Endometrial microvascular endothelial cells (primary cell): ENCODE results near the gene SIGLEC10. TPM values are rescaled to one million over a fixed set of nuclear protein-coding genes. Genes with fewer than 3 reads are reported as not detected.

ENCODE experiments used
- in situ Hi-C: cut with HindIII; loops from 2 replicates; pipeline ENCODE4 v1.10.0; 2017; ENCODE audit warnings: low sequenced_read_pairs, low pct_unique_long_range_greater_than_20kb; ENCODE audit errors: inconsistent ontology term
- total RNA-seq: library from RNA; depleted of rRNA; stranded (reverse); fragments of >200 nt; gene quantifications from one replicate; pipeline ENCODE4 v1.2.3, GENCODE V29; 2015; ENCODE audit errors: inconsistent ontology term

The SIGLEC10 gene
- total RNA-seq, 1 donor from 2014 or later: not detected

- in situ Hi-C loops: no loop called here
Measured at GRCh38 chr19:51371186-51371690, 46.2 kb downstream of the SIGLEC10 start.

GRCh38 chr19:51370230-51370629 lies 47.2 kb downstream of the SIGLEC10 start:
- in situ Hi-C loops: no loop called here

- in situ Hi-C loops: no loop called here
Measured at GRCh38 chr19:51368366-51369282, 48.8 kb downstream of the SIGLEC10 start, which contains the start of gene CLDND2. Gene CLDND2, minus strand, starts transcription at chr19:51369003. Its CDS starts 426 bp downstream, at chr19:51368577.

GRCh38 chr19:51367565-51368365 lies 49.7 kb downstream of the SIGLEC10 start:
- in situ Hi-C loops: no loop called here

- in situ Hi-C loops: no loop called here
Measured at GRCh38 chr19:51367255-51367564, 50.2 kb downstream of the SIGLEC10 start.

- in situ Hi-C loops: no loop called here
Measured at GRCh38 chr19:51366389-51367254, 50.8 kb downstream of the SIGLEC10 start.

- in situ Hi-C loops: no loop called here
Measured at GRCh38 chr19:51365965-51366388, 51.5 kb downstream of the SIGLEC10 start, which contains the start of gene ETFB. Gene ETFB, minus strand, starts transcription at chr19:51366388. Its CDS starts 62 bp downstream, at chr19:51366326.

- in situ Hi-C loops: no loop called here
Measured at GRCh38 chr19:51365211-51365964, 52.1 kb downstream of the SIGLEC10 start.

GRCh38 chr19:51364200-51365106 lies 53.0 kb downstream of the SIGLEC10 start:
- in situ Hi-C loops: no loop called here

GRCh38 chr19:51361239-51361638 lies 56.2 kb downstream of the SIGLEC10 start:
- in situ Hi-C loops: no loop called here

Other genes starting within 250 kb of the SIGLEC10 start
- not detected for gene CD33, start 192.6 kb downstream of the SIGLEC10 start, total RNA-seq
- not detected for gene SIGLECL1, start 166.6 kb downstream of the SIGLEC10 start, total RNA-seq
- not detected for gene IGLON5, start 106.0 kb downstream of the SIGLEC10 start, total RNA-seq
- gene VSIG10L, start 75.5 kb downstream of the SIGLEC10 start, total RNA-seq: not detected
- gene ETFB, start 51.3 kb downstream of the SIGLEC10 start, total RNA-seq: 87.7 TPM
- not detected for gene CLDND2, start 48.6 kb downstream of the SIGLEC10 start, total RNA-seq
- not detected for gene NKG7, start 45.0 kb downstream of the SIGLEC10 start, total RNA-seq
- gene LIM2, start 29.7 kb downstream of the SIGLEC10 start, total RNA-seq: not detected
- not detected for gene C19orf84, start 27.1 kb downstream of the SIGLEC10 start, total RNA-seq
- not detected for gene SIGLEC8, start 40.8 kb upstream of the SIGLEC10 start, total RNA-seq
- not detected for gene CEACAM18, start 60.9 kb upstream of the SIGLEC10 start, total RNA-seq
- not detected for gene SIGLEC12, start 84.2 kb upstream of the SIGLEC10 start, total RNA-seq
- not detected for gene SIGLEC6, start 114.0 kb upstream of the SIGLEC10 start, total RNA-seq
- gene ZNF175, start 153.6 kb upstream of the SIGLEC10 start, total RNA-seq: 7.0 TPM
- not detected for gene SIGLEC5, start 212.8 kb upstream of the SIGLEC10 start, total RNA-seq
- gene SIGLEC14, start 229.2 kb upstream of the SIGLEC10 start, total RNA-seq: 0.28 TPM